Muscle of back (tissue), 11 donors: ENCODE results near the gene DTYMK. TPM values are rescaled to one million over a fixed set of nuclear protein-coding genes. Genes with fewer than 3 reads are reported as not detected.

Experiments
- DNase-seq, 3 donors: peaks; one replicate each; pipeline versions ENCODE4 v3.0.0 to v3.0.0-alpha.2; 2013
- polyA plus RNA-seq, 10 donors: library from polyadenylated mRNA; unstranded; fragments of 120-200 nt; gene quantifications; one replicate each; pipeline ENCODE4 v1.2.1, GENCODE V29; 2013; ENCODE audit not compliant: insufficient read length in 10 of 10

Gene DTYMK
- polyA plus RNA-seq, 10 donors = 21.9 to 33.4 (median 24.0) TPM

DNA sequence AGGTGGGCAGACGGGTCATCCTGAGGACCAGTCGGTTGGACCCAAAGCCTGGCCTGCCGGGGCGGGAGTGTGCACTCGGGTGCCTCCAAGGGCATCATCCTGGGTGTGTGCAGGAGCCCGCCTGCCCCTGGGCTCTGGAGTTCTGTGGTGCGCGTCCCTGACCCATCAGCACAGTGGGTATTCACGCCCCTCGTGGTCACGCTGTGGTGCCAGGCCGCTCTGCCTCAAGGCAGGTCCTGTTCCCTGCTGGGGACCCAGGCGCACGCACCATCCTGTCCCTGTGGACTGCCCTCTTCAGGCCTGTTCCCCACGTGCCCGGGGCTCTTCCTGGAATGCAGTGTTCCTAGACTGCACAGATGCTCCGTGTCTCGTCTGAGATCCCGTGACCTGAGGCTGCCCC is 33.5 kb upstream of the DTYMK start:
- no peak for DNase-seq

DNA sequence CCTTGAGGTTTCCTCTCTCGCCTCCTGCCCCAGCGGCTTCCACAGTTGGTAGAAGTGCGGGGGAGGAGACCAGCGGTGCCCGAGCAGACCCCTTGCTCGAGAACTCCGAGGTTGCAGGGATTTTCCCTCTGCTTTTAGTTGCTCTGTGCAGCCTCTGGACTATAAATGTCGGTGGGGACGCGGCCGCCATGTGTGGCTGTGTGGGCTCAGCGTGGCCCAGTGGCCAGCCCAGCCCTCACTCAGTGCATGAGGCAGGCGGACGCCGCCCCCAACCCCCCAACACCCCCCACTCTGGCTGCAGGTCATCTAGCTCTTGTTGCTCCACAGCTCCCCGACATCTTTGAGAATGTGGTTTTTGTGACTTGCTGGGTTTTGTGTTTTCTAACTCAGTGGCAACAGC is 32.5 kb upstream of the DTYMK start:
- no peak for DNase-seq

DNA sequence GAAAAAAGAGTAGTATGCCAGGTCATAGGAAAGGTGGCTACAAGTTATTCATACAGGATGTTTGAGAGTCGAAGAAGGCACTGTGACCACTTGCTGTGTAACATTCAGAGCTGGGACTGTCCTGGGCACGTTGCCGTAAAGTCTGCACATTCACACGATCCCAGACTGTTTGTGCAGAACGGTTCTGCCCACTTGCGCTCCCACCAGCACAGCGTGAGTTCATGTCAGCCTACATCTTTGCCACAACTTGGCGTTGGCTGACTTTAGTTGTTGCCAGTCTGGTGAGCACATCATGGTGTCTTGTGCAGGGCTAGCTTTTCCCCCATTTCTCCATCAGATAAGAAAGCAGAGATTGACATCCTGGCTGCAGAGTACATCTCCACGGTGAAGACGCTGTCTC is 22.3 kb upstream of the DTYMK start:
- no peak for DNase-seq

DNA sequence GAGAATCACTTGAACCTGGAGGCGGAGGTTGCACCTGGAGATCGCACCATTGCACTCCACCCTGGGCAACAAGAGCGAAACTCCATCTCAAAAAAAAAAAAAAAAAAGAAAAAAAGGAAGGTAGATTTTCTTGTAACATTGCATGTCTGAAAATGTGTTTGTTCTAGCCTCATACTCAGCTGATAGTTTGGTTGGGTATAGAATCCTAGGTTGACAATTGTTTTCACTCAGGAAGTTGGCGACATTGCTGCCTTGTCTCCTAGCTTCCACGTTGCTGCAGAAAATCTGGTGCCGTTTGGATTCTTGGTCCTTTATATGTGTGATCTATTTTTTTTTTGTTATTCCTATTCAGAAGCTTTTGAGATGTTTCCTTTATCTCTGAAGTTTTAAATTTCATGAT is 19.9 kb upstream of the DTYMK start:
- no peak for DNase-seq

DNA sequence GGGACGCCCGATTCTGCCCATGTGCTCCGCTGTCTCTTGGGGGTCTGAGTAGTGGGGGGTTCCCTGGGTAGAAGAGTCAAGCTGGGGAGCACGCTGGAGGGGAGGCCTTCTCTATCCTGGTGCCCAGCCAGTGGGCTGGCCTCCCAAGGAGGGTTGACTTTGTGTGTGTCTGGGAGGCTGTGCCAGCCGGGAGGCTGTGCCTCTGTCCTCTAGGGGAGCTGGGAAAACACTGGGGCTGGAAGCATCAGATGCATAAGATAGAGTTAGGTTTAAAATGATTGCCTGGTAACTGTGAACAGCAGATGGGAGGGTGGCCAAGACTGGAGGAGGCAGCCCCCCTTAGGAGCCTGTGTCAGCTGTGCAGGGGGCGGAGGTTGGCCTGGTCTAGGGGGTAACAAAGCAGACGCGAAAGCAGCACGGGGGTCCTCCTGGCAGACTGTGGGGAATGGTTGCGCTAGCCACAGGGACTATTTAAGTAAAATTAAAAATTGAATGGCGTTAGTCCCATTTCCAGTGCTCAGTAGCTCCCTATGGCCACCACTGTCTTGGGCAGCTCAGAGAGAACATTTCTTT is 16.5 kb upstream of the DTYMK start:
- peak; percentile 11 to 55 (median 29) for DNase-seq

DNA sequence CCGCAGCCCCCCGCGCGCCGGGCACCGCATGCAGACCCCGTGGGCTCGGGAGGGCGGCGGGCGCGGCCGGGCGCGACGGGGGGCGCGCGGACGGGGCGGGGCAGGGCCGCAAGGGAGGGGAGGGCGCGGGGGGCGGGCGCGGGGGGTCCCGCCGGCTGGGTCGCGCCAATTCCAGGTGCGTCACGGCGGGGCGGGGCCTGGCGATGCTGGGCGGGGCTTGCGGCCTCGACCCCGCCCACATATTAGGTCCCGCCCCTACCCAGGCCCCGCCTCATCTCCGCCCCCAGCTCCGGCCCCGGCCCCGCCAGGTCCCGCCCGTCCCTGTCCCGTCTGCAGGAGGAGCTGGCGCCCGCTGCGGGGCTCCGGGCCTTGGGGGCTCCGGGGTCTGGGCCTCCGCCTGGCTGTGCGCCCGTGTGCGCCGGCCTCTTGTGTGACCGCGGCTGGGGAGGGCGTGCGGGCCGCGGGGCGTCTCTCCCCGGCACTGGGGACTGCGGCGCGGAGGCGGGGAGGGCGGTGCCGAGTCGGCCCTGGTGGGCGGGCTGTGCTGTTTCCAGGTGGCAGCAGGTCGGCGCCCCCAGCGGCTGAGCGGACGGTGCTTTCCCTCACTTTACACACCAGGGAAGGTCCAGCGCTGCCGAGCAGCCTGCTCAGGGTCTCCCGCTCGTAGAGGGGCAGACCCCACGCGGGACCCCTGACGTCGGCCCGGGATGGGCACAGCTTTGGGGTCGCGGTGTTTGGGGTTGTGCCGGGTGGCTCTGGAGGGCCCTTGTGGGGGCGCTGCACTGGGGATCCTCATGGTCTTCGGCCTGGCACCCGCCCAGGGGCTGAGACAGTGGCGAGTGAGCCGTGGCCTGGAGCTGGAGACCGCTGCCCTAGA is 15.8 kb upstream of the DTYMK start:
- peak; percentile 79 to 92 (median 87) for DNase-seq

DNA sequence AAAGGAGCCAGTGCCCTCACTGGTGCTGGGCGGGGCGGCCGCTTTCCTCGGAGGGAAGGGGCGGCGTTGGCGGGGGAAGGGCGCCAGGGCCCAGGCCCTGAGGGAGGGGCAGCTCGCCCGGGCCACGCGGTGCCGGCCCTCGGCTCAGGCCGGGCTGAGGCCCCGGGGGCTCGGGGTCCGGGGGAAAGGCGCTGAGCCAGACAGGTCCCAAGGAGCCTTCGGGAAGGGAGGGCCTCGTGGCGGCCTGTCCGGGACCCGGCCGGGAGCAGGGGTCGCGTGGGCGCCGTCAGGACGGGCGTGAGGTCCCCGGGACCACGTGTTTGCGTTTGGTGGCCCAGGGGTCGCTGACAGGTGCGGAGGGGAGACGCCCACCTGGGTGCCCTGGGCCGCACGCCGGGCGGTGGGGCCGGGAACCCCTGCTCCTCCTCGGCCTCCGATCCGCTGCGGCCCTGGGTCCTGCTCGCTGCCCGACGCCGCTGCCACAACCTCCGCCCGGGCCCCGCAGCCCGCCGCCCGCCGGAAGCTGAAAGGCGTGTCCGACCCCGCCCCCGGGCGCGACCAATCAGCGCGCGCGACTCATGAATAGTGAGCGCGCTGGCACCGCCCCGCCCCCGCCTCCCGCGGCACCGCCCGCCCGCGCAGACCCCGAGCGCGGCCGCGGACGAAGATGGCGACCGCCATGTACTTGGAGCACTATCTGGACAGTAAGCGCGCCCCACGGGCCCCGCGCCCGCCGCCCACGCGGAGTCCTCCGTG is 15.0 kb upstream of the DTYMK start, which contains the start of gene ING5:
TSS of gene ING5 (plus strand) at position 641 of the 756 bp plus-strand sequence. CDS start at position 668, 27 bp downstream.
- peak; percentile 94 to 97 (median 95) for DNase-seq

DNA sequence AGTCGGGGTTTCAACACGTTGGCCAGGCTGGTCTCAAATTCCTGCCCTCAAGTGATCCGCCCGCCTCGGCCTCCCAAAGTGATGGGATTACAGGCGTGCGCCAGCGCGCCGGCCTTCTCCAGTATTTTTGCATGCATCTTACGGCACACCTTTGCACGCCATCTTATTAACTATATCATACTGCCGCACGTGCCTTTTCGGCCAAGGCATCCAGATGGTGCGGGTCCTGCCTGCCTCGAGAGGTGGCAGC is 14.5 kb upstream of the DTYMK start:
- DNase-seq = no peak

DNA sequence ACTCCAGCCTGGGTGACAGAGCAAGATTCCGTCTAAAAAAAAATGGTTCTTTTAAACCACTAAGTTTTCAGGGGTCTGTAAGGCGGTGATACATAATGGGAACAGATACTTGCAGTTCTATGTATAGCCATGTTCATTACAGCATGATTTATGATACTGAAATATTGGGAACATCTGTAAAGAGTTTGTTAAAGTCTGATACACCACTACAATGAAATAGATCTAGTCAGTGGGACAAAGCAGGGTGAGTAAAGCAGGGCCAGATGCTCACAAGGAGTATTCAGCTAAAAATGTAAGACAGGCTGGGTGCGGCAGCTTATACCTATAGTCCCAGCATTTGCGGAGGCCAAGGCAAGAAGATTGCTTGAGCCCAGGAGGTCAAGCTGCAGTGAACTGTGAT is 9.0 kb upstream of the DTYMK start:
- no peak for DNase-seq

DNA sequence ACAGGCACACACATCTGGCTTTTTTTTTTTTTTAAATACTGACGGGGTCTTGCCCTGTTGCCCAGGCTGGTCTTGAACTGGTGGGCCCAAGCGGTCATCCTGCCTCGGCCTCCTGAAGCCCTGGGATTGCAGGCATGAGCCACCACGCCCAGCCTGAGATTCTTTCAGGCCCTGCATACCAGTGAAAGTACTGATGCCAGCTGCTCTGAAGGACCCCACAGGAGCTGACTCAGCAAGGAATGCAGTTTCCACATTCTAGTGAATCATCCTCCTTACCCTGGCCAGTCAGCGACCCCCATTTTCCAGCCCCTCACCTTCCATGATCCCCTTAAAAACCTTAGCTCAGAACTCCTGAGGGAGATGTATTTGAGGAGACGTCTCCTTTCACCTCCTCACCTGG is 5.8 kb upstream of the DTYMK start:
- peak in 1 of 3 donors; percentile 38 for DNase-seq

DNA sequence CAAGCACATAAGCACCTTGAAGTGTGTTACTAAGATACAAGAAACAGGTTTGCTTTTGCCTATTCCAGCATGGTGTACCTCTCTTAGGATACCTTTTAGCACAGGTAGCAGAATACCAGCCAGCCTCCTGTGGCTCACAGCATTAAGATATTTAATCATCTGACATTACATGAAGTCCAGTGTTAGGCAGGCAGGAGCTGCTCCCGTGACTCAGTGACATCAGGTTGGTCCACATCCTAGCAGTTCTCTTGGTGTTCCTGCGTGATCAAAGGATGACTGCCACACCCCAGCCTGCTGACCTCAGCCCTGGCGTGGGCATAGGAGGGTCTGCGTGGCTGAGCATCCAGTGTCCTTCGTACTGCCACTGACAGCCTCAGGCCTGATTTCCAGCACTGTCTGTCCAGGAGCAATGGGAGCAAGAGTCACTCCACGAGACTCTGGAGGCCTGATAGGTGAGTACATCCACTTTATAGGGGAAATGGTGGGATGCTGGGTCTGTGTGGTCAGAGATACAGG is 3.6 kb upstream of the DTYMK start:
- DNase-seq = no peak

DNA sequence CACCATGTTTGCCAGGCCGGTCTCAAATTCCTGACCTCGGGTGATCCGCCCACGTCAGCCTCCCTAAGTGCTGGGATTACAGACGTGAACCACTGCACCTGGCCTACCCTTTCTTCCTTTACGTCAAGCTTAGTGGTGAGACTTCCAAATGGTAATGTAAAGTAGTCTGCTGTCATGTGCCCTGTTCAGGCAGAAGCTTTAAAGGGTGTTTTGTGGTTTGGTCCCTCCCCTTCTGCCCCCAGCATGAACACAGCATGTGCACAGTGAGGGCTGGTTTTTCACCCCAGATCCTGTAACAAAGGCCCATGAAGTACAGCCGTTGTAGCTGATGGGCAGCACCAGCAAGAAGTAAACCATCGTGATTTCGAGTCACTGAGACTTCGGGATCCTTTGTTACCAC is 2.7 kb upstream of the DTYMK start:
- DNase-seq = no peak

DNA sequence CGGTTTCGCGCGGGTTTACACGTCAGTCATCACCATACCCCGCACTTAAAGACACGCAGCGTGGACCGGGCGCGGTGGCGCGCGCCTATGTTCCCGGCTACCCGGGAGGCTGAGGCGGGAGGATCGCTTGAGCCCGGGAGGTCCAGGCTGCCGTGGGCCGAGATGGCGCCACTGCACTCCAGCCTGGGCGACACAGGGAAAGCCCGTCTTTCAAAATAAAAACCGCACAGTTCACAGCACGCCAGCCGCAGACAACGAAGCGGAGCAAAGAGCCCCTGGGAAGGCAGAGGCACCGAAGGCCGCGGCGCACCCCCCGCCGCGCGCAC is 328 bp downstream of the DTYMK start:
- DNase-seq = no peak

DNA sequence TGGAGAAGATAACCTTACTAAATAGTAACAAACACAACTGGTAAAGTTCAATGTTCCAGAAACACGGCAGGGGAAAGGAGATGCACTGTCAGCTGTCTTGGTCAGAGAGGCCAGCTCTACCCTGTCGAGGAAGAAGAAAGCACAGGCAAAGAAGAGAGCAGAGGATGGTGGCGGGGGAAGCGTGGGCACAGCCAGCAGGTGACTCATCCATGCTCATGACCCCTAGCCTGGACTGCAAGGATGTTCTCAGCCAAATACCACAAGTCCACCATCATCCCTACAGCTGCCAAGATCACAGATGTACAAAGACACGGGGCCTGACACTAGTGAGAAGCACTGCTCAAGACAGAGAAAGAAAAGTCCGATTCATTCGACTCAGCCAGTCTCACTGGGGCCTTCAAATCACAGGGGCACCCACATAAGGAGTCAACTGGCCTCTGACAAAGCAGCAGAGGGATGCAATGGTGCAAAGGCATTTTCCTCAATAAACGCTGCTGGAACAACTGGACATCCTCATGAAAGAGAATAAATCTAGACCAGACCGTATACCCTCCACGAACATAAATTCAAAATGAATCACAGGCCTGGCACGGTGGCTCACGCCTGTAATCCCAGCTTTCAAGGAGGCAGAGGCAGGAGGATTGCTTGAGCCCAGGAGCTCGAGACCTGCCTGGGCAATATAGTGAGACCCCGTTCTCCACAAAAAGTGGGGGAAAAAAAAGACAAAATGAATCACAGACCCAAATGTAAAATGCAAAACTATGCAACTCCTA is 5.6 kb downstream of the DTYMK start:
- DNase-seq = peak in 1 of 3 donors; percentile 43

DNA sequence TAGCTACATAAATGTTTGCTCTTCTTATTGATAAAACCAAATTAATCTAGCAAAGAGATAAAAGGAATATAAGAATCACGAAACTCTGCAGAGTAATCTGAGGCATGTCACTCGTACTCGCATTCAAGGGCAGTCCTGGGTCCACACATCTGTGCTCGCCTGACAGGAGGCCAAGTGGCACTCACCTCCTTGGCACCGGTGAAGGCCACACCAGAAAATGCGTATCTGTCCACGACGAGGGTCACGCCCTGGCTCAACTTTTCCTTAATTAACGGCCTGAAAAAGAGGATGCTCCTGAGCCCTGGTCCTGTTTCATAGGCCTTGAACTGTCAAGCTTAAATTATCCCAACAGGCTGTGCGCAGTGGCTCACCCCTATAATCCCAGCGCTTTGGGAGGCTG is 6.6 kb downstream of the DTYMK start:
- DNase-seq = no peak

DNA sequence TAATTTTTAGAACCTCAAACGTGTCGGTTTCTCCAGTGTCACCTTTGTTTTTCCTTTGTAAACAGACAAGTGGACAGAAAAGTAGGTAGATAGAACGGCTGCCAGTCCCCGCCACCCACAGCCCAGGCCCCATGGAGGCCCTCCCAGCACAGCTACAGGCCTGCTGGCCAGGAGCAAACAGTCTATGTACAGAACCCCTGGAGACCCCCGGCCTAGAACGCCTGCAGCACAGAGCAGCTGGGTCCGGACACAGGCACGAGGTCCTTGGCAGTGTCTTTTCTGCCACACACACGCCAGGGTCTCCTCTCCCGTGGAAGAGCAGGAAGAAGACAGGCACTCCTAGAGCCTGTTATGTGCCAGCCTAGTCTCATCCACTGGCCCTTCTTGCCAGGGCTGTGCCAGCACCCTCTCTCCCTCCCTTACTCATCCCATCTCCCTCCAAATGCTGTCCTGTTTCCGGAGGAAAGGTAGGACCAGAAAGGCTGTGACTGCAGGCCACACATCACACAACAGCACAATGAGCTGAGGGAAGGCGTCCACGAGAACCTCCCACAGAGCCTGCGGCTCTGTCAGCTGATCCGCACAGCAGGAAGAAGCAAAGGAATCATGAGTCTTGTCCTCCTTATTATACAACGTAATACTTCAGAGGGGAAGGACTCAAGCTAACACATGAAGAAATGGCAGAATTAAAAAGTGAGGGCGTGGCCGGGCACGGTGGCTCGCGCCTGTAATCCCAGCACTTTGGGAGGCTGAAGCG is 7.7 kb downstream of the DTYMK start:
- DNase-seq = no peak

DNA sequence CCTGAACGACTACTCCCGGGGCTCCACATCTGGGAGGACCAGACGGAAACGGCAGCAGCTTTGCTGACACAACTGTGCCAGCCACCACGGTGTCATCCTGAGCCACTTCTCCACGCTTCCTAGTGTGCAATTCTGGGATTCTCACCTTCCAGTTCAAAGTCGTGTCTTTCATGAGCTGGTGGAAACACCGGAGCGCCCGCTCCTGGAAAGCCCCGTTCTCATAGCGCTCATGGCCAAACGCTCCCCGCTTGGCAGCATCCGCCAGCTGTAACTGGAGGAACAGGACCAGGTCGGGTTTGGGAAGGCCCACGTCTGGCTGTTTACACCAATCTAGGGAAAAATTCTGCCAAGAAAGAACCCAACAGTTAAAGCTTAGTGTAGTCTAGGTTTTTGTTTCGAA is 8.3 kb downstream of the DTYMK start:
- DNase-seq = no peak

DNA sequence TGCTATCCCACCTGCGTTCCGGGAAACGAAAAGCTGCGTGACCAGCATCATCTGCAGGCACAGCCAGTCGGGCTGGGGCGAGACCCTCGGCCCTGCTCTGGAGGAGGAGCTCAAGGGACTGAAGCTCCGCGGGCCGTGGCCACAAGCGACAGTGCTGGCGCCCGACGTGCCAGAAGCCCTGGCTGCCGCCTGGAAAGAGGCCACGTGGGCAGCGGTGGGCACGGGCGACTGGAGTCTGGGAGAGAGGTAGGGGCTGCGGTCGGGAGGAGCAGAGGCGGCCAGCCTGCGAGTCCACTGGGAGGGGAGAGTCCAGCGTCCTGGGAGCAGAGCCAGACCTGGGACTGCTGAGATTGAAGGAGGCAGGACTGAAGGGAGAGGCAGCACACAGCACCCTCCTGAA is 9.2 kb downstream of the DTYMK start:
- DNase-seq = no peak

DNA sequence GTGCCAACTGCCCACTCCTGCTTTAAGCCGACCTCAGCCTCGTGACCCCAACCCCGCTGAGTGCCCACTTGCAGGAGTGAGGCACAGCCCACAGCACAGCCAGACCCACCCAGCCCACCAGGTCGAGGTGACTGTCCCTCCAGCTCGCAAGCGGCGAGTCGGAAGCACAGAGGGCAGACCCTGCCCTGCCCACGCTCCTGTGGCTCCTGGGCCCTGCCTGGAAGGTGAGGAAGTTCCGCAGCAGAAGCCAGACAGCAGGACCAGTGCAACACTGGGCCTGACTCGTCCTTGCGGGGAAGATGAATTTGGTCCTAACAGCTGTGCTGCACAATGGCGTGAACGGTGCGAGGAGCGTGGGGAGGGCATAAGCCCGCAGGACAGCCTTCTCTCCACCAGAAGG is 9.9 kb downstream of the DTYMK start:
- DNase-seq = no peak

DNA sequence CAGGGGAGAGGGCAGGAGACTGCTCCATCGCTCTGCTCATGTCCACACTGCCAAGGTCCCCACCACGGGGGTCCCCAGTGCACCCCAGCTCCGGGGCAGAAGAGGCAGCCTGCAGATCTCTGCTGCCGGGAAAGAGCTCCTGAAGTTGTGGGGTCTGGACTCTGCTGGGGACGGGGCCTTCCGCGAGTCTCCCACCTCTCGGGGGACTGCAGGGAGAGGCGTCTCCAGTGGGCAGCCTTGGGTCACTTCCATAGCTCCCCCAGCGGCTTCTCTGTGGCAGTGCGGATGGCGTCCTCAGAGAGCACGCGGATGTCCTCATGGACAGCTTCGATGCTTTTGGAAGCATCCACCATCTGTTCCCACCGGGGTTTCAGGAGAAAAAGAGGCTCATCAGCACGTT is 10.7 kb downstream of the DTYMK start:
- DNase-seq = no peak
